Measurements from ENCODE around the gene ANKRD33.

ANKRD33 gene

GRCh38 chr12:51888316-51889215 lies 663 bp downstream of the ANKRD33 start:
- H3K27ac ChIP-seq, result peak overlapping the region; percentile 29
- H3K9ac ChIP-seq, result no peak overlapping the region
- H3K4me1 ChIP-seq, result peaks cover 42% of the 10 kb centered on the region
- no peaks in the 10 kb centered on the region for H3K9me3 ChIP-seq (ENCODE audit: control insufficient read depth, low read length)
- peak overlapping the region; percentile 39 for H3K4me2 ChIP-seq (ENCODE audit: low read length)
- H3K36me3 ChIP-seq (ENCODE audit: control insufficient read depth, insufficient read depth, low read length), result no peaks in the 10 kb centered on the region
- no peaks in the 10 kb centered on the region for H3K79me2 ChIP-seq
- TF ChIP-seq CTCF (IDR thresholded peaks at IDR 0.05), result no peak
- no peaks in the 10 kb centered on the region for H3K27me3 ChIP-seq (ENCODE audit: control insufficient read depth, insufficient read depth, low read length)
- H3K4me3 ChIP-seq (ENCODE audit: low read depth, low read length), result no peak overlapping the region
- peak overlapping the region; percentile 61 for H2AFZ ChIP-seq

GRCh38 chr12:51889216-51890132 lies 1.6 kb downstream of the ANKRD33 start:
- H3K4me2 ChIP-seq (ENCODE audit: low read length), result no peak overlapping the region
- H3K79me2 ChIP-seq, result no peaks in the 10 kb centered on the region
- H3K36me3 ChIP-seq (ENCODE audit: control insufficient read depth, insufficient read depth, low read length), result no peaks in the 10 kb centered on the region
- H3K9me3 ChIP-seq (ENCODE audit: control insufficient read depth, low read length), result no peaks in the 10 kb centered on the region
- H3K4me1 ChIP-seq, result peaks cover 35% of the 10 kb centered on the region
- no peaks in the 10 kb centered on the region for H3K27me3 ChIP-seq (ENCODE audit: control insufficient read depth, insufficient read depth, low read length)
- TF ChIP-seq CTCF (IDR thresholded peaks at IDR 0.05), result peak; percentile 27
- no peak overlapping the region for H3K9ac ChIP-seq
- H3K4me3 ChIP-seq (ENCODE audit: low read depth, low read length), result no peak overlapping the region
- peak overlapping the region; percentile 61 for H2AFZ ChIP-seq
- H3K27ac ChIP-seq, result peak overlapping the region; percentile 13

GRCh38 chr12:51890133-51890464 lies 2.2 kb downstream of the ANKRD33 start:
- no peak for TF ChIP-seq CTCF (IDR thresholded peaks at IDR 0.05)
- H3K9me3 ChIP-seq (ENCODE audit: control insufficient read depth, low read length), result no peaks in the 10 kb centered on the region
- H3K4me1 ChIP-seq, result peaks cover 35% of the 10 kb centered on the region
- no peak overlapping the region for H2AFZ ChIP-seq
- no peak overlapping the region for H3K4me3 ChIP-seq (ENCODE audit: low read depth, low read length)
- no peak overlapping the region for H3K4me2 ChIP-seq (ENCODE audit: low read length)
- H3K79me2 ChIP-seq, result no peaks in the 10 kb centered on the region
- no peaks in the 10 kb centered on the region for H3K36me3 ChIP-seq (ENCODE audit: control insufficient read depth, insufficient read depth, low read length)
- H3K27ac ChIP-seq, result no peak overlapping the region
- H3K27me3 ChIP-seq (ENCODE audit: control insufficient read depth, insufficient read depth, low read length), result no peaks in the 10 kb centered on the region
- H3K9ac ChIP-seq, result no peak overlapping the region

- no peak overlapping the region for H3K27ac ChIP-seq
- no peak for TF ChIP-seq CTCF (IDR thresholded peaks at IDR 0.05)
- H3K36me3 ChIP-seq (ENCODE audit: control insufficient read depth, insufficient read depth, low read length), result no peaks in the 10 kb centered on the region
These were observed 2.7 kb downstream of the ANKRD33 start for GRCh38 chr12:51890511-51891171.

More at GRCh38 chr12:51890511-51891171, 2.7 kb downstream of the ANKRD33 start:
- Histone ChIP-seq H3K9me3 (ENCODE audit: control insufficient read depth, low read length) (no peaks in the 10 kb centered on the region), H3K79me2 (no peaks in the 10 kb centered on the region), H3K4me3 (ENCODE audit: low read depth, low read length) (no peak overlapping the region), H2AFZ (no peak overlapping the region), H3K4me2 (ENCODE audit: low read length) (no peak overlapping the region), H3K27me3 (ENCODE audit: control insufficient read depth, insufficient read depth, low read length) (no peaks in the 10 kb centered on the region), H3K9ac (no peak overlapping the region), H3K4me1 (peaks cover 33% of the 10 kb centered on the region)
